Right hindlimb (tissue), 1 donor: Measurements from ENCODE around the gene MSI1.
"Not testable (repeated sequence)": the region's sequence is repeated elsewhere in the genome, so short reads cannot be mapped to it uniquely, and the experiment has no call there.

Experiments
- DNase-seq: peaks from one replicate; pipeline ENCODE4 v3.0.0-alpha.2; 2018

Gene MSI1

DNA sequence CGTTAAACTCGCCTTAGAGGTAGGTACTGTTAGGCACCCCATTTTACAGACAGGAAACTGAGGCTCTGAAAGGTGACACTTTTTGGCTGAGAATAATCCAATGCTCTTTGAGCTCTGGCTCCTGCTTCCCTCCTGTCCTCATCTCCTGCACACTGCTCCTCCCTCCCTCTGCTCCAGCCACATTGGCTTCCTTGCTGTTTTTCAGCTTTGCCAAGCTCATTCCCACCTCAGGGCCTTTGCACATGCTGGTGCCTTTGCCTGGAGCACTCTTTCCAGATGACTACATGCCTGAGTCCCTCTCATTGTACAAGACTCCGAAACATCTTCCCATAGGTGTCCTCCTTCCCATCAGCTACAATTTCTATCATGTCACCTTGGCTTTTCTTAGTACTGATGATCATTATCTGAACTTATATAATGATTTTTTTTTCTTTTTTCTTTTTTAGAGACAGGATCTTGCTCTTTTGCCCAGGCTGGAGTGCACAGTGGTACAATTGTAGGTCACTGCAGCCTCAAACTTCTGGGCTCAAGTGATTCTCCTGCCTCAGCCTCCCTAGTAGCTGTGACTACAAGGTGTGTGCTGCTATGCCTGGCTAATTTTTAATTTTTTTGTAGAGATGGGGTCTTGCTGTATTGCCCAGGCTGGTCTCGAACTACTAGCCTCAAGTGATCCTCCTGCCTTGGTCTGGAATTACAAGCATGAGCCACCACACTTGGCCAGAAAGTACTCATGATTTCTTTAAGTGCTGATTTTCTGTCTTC lies 15.2 kb downstream of the MSI1 start:
- no peak for DNase-seq

GRCh38 chr12:120353136-120353535 lies 15.8 kb downstream of the MSI1 start:
- no peak for DNase-seq

DNA sequence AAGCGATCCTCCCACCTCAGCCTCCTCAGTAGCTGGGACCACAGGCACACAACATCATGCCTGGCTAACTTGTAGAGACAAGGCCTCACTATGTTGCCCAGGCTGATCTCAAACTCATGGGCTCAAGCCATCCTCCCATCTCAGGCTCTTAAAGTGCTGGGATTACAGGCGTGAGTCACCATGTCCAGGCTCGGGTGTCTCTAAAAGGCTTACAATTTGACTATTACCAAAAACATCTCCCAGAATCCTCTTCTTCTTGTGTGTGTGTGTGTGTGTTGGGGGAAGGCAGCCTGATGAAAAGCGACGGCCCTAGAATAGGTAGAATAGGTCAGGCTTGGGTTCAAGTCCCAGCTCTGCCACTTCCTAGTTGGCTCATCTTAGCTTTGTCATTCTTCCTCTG lies 16.8 kb downstream of the MSI1 start:
- DNase-seq = no peak

- peak; percentile 54 for DNase-seq
These were observed 18.2 kb downstream of the MSI1 start for GRCh38 chr12:120350576-120351350.

- no peak for DNase-seq
These were observed 21.2 kb downstream of the MSI1 start for GRCh38 chr12:120347766-120348165.

GRCh38 chr12:120346681-120347080 lies 22.3 kb downstream of the MSI1 start:
- DNase-seq = no peak

DNA sequence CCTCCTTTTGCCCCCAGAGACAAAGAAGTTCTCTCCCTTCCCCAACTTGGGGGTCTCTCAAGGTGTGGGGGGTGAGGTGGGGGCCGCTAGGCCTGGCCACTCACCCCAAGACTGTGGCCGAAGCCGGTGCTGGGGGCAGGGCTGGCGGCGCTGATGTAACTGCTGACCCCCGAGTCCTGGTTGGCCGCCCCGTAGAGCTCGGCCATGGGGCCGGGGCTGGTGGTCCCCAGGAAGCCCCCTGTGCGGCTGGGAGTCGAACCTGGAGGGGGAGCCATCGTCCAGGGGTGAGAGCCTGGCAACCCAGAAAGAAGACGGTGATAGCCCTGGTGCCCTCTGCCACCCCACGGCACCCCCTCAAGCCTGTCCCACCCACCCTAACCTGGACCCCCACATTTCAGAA lies 22.9 kb downstream of the MSI1 start:
- DNase-seq = no peak

DNA sequence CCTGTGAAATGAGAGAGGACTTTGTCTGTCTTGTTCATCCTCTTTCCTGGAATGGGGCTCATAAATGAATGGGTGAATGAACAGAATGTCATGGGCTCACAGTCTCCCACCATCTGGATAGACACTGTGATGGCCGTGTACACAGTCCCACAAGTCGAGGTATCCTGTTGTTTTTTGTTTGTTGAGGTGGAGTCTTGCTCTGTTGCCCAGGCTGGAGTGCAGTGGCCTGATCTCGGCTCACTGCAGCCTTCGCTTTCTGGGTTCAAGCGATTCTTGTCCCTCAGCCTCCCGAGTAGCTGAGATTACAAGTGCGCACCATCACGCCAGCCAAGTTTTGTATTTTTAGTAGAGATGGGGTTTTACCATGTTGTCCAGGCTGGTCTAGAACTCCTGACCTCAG lies 25.3 kb downstream of the MSI1 start:
- DNase-seq = no peak

- no peak for DNase-seq
These were observed 25.9 kb downstream of the MSI1 start for GRCh38 chr12:120343039-120343537.

DNA sequence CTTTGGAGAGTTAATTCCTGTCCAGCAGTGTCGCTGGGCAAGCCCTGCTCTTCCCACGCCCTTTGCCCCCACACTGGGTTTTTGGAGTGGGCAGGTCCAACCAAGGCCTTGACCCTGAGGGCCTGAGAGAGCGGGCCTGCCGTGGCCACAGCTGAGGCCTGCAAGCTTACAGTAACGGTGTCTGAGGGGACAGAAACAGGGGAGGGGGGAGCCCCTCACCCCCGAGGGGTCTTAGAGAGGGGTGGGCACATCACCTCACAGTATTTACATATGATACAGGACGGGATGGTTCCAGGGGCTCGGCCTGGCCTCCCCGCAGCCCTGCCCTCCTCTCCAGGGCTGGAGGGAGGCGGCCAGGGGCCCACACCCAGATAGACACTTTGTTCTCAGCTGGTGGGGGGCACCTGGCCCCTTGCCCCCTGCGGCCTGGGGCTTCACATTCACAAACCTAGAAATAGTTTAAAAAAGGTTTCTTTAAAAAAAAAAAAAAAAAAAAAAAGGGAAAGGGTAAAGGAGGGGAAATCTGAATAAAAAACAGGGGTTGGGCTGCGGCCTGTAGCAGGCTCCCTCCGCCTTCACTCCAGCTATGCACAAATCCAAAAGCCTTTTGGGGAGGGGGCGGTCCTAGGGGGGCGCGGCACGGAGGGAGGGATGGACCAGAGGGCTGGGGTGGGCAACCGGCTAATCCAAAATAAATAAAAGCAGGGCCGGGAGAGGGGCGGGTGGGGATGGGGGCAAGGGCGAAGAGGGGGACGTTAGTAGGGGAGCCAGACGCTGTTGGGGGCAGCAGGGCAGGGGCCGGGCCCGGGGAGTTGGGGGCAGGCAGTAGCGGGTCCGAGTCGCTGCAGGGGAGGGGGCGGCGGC lies 26.6 kb downstream of the MSI1 start:
- no peak for DNase-seq

- no peak for DNase-seq
These were observed 29.7 kb downstream of the MSI1 start for GRCh38 chr12:120339256-120339655.

DNA sequence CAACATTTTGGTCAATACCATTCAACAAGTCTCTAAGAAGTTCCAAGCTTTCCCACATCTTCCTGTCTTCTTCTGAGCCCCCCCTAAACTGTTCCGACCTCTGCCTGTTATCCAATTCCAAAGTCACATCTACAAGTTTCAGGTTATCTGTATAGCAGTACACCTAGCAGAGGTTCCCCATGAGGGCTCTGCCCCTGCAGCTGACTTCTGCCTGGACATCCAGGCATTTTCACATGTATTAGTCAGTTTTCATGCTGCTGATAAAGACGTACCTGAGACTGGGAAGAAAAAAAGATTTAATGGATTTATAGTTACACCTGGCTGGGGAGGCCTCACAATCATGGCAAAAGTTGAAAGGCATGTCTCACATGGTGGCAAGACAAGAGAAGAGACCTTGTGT lies 31.2 kb downstream of the MSI1 start:
- DNase-seq = no peak

GRCh38 chr12:120336392-120336791 lies 32.6 kb downstream of the MSI1 start:
- DNase-seq = not testable (repeated sequence)

GRCh38 chr12:120335447-120335846 lies 33.5 kb downstream of the MSI1 start:
- not testable (repeated sequence) for DNase-seq

- DNase-seq = no peak
These were observed 36.4 kb downstream of the MSI1 start for GRCh38 chr12:120332523-120332922.

GRCh38 chr12:120332041-120332440 lies 36.9 kb downstream of the MSI1 start:
- no peak for DNase-seq

GRCh38 chr12:120331390-120331789 lies 37.6 kb downstream of the MSI1 start:
- no peak for DNase-seq

- no peak for DNase-seq
These were observed 40.7 kb downstream of the MSI1 start for GRCh38 chr12:120328228-120328627.

GRCh38 chr12:120327593-120327992 lies 41.4 kb downstream of the MSI1 start, which contains the start of gene PLA2G1B:
PLA2G1B (minus strand) TSS chr12:120327779; CDS start chr12:120327753, 26 bp downstream.
- DNase-seq = no peak

- DNase-seq = no peak
These were observed 44.0 kb downstream of the MSI1 start for GRCh38 chr12:120324841-120325417.

GRCh38 chr12:120323772-120324171 lies 45.2 kb downstream of the MSI1 start:
- no peak for DNase-seq

- no peak for DNase-seq
These were observed 47.4 kb downstream of the MSI1 start for GRCh38 chr12:120321382-120322202.
